ENCODE data around the gene GORASP1. TPM values are rescaled to one million over a fixed set of nuclear protein-coding genes. Genes with fewer than 3 reads are reported as not detected.

GORASP1 gene
- 70.2 TPM for polyA plus RNA-seq (ENCODE audit: insufficient read length)
- long read RNA-seq, donor 1, transcript GORASP1-201 (9 exons, 3,722 nt), result major isoform, 5 of 8 reads
- long read RNA-seq, donor 1, partial matches to known transcripts, result 0 of 8 reads
- long read RNA-seq, donor 1, other reads (novel, unspliced or antisense), result 0 of 8 reads
- long read RNA-seq, donor 2, partial matches to known transcripts, result 6 of 8 reads
- long read RNA-seq, donor 2, other reads (novel, unspliced or antisense), result 0 of 8 reads
- long read RNA-seq, donor 3, partial matches to known transcripts, result 0 of 4 reads
- long read RNA-seq, donor 3, other reads (novel, unspliced or antisense), result 0 of 4 reads
- long read RNA-seq, donor 4, partial matches to known transcripts, result 0 of 1 reads
- long read RNA-seq, donor 4, other reads (novel, unspliced or antisense), result 0 of 1 reads
- long read RNA-seq, donor 5, transcript GORASP1-201 (9 exons, 3,722 nt), result major isoform, 7 of 9 reads
- long read RNA-seq, donor 5, partial matches to known transcripts, result 0 of 9 reads
- long read RNA-seq, donor 5, other reads (novel, unspliced or antisense), result 0 of 9 reads
- long read RNA-seq, donor 6, partial matches to known transcripts, result 0 of 4 reads
- long read RNA-seq, donor 6, other reads (novel, unspliced or antisense), result 0 of 4 reads
- long read RNA-seq, donor 7, transcript GORASP1-201 (9 exons, 3,722 nt), result major isoform, 7 of 10 reads
- long read RNA-seq, donor 7, partial matches to known transcripts, result 0 of 10 reads
- long read RNA-seq, donor 7, other reads (novel, unspliced or antisense), result 0 of 10 reads
- long read RNA-seq, donor 8, partial matches to known transcripts, result 0 of 3 reads
- long read RNA-seq, donor 8, other reads (novel, unspliced or antisense), result 0 of 3 reads

DNA sequence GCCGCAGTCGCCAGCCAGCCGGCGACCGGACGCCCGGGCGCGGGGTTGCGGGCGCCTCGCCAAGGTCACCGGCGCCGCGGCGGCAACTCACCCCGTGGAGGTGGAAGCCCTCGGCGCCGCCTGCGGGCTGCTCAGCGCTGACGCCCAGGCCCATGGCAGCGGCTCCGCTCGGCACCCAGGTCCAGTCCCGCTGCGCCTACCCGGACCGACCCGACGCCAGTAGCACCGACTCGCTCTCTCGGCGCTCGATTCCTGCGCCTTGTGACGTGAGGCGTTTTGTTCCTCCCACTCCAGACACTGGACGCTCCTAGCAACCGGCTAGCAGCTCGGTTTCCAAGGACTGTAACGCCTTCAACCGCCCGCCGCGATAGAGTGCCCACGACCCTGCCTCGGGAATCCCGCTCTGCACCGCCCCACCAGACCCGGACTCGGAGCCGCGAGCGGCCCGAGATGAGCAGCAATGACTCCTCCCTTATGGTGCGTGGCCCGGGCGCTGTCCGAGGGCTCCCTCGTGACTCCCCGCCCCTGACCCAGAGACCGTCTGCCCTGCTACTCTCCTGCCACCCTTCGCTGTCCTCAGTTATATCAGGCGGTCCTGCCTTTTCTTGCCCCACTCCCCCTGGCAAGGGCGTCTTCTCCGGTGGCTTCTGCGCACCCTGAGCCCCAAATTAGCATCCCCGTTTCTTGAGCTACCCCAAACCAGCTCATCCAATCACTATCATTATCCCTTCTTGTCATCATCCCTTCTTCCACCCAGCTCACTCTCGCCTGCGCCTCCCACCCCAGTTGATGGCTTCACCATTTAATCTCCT lies at the start of gene GORASP1, which contains the start of gene TTC21A:
GORASP1 (minus strand) TSS at position 240 of the 812 bp plus-strand sequence; CDS start at position 154, 86 bp downstream.
TTC21A (plus strand) TSS at position 293 of the 812 bp plus-strand sequence; CDS start at position 451, 158 bp downstream.
- peak; percentile 92 for DNase-seq

- DNase-seq, result no peak
Observed at GRCh38 chr3:39156421-39156820, 49.0 kb upstream of the GORASP1 start.

DNA sequence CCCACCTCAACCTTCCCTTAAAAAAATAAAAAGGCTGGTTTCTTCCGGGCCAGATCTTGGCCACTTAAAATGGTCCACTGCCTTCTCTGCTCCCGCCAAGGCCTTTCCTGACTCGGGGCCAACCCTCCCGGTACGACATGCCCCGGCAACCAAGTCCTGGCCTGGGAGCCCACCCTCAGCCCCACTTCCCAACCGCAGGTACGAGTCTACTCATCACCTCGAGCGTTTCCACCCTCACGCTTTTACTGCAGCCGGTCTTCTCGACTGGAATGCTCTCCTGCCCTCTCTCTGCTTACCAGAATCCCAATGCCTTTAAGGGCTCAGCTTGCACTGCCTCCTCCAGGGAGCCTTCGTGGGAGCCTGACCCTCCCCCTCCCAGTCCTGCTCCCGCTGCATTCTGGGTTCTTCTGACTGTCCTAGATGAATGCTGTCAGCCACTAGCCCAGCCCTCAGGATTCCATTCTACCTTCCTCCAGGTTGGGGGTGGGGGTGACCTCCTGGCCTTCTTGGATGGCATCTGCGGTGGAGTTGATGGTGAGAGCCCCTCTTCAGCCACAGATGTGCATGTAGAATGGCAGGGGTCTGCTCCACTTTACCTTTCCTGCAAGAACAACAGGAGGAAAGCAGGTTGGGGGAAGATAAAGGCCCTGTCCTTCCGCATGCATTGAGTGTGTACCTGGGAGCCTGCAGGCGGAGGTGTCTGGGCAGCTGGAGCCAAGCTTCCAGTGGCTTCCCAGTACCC lies 47.0 kb upstream of the GORASP1 start:
- no peak for DNase-seq

GRCh38 chr3:39153977-39154279 lies 46.5 kb upstream of the GORASP1 start:
- DNase-seq, result no peak

DNA sequence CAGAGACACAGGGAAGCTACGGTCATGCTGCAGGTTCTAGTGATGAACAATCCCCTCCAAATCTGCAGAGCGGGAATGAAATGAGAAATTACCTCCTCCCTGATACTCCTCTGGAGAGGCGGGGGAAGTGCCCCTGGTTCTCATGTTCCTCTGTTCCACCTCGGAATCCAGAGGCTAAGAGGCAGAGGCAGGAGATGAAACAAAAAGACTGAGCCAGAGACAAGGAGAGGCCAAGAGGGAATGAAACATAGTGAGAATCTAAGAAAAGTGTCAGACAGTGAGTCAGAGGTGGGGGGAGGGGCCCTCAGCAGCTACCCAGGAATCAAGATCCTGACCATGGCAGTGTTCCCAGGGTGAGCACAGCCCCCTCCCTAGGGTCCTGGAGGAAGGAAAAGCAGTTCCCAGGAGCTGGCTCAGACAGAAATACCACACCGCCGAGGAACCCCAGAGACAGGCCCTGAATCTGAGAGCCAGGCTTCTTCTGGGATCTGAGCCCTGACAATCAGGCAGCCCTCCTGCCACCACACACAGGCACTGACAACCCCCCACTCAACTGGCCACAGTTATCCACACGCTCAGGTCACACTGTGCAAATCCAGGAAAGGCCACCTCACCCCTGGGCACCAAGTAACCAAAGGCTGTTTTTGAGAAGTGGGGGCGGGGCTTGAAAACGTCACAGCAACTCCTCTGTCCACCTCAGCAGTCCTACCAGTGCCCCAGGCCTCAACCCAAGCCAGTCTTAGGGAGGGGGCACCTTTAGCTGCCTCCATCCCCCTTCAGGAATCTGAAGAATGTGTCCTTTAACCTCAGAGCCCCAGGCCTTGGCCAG lies 43.6 kb upstream of the GORASP1 start:
- no peak for DNase-seq

- DNase-seq, result no peak
Observed at GRCh38 chr3:39150148-39150802, 42.8 kb upstream of the GORASP1 start.

GRCh38 chr3:39149498-39150147 lies 42.2 kb upstream of the GORASP1 start:
- no peak for DNase-seq

GRCh38 chr3:39149059-39149455 lies 41.6 kb upstream of the GORASP1 start:
- DNase-seq, result no peak

DNA sequence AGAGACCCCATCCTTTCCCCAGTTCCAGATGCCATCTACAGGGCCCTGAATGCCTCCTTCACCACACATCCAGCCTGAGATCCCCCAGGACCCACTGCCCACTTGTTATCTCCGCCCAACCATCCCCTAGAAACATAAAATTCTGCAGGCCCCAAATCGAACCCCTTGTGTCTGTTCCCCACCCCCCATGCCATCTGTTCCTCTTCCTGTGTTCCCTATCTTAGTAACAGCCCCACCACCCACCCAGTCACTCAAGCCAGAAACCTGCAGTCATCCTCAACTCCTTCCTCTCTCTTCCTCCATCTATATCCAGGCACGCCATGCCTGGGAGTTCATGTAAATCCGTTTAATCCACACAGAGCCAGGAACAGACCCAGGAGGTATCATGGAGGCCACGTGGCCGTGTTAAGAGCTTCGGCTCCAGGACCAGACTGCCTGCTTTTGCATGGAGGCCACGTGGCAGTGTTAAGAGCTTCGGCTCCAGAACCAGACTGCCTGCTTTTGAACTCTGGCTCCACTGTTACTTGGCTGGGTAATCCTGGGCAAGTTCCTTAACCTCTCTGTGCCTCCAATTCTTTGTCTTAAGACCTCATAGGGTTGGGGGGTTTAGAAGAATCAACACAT lies 41.1 kb upstream of the GORASP1 start:
- DNase-seq, result no peak

DNA sequence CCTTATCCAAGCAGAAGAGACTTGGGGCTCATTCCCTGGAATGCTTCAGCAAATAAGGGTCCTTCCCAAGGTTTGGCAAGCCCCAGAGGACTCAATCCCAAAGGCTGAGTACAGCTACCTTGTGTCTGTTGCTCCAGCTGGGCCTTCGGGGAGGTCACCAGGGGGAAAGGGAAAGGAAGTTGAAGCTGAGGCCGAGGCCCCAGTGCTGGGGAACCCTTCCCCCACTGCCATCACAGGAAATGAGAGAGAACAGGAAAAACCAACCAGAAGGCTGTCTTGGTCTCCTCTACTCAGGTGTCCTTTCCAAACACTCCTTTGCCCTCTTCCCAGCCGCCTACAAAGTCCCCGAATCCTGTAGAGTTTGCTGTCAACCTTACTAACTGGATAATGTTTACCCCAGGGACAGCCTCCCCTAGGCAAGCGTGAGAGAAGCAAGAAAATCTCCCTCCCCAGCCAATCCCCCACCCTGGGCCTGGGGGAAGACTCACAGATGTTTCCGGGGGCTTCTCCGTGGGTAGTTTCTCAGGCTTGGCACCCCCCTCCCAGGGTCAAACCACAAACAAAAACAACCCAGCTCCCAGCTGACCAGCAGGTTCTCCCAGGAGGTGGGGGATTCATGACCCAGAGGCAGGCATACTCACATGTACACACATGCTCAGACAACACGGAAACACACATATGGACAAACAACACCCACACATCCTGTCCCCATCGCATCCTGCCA lies 40.4 kb upstream of the GORASP1 start:
- DNase-seq, result no peak

DNA sequence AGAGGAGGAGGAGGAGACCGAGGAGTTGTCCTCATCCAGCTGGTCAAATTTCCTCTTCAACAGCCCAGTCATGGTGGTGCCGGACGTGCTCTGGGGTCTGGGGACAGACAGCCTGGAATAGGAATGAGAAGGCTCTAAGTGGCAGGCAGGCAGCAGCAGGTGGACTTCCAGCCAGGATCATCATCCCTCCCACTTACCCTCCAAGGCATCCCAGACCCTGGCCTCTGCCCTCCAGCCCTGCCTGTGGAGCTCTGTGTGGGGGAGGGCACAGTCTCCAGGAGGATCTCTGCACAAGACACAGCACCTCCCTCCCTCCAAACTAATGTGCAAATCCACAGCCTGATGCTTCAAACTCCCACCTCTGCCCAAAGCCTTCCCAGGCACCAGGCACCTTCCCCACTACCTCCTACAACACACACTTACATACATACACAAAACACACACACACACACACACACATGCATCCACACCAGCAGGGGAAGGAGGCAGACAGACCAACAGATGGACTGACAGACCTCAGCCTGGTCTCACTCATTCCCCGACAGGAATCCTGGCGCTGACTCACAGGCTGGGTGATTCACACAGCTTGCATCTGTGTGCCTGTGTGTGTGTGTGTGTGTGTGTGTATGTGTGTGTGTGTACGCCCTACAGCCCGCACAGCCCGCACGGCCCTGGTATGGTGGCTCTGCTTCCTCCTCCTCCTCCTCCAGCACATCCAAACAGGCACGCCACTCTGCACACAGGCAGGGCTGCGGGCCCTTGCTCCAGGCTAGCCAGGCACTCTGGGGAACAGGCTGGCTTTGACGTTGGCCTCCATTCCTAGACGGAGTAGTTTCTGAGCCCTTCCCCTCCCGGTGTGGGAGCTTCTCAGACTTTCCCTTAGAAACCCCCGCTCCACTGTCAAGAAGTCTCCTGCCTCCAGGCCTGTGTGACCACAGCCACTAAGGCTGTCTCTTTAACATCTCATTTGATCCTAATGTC lies 39.5 kb upstream of the GORASP1 start:
- no peak for DNase-seq

- no peak for DNase-seq
Observed at GRCh38 chr3:39146083-39146501, 38.7 kb upstream of the GORASP1 start.

DNA sequence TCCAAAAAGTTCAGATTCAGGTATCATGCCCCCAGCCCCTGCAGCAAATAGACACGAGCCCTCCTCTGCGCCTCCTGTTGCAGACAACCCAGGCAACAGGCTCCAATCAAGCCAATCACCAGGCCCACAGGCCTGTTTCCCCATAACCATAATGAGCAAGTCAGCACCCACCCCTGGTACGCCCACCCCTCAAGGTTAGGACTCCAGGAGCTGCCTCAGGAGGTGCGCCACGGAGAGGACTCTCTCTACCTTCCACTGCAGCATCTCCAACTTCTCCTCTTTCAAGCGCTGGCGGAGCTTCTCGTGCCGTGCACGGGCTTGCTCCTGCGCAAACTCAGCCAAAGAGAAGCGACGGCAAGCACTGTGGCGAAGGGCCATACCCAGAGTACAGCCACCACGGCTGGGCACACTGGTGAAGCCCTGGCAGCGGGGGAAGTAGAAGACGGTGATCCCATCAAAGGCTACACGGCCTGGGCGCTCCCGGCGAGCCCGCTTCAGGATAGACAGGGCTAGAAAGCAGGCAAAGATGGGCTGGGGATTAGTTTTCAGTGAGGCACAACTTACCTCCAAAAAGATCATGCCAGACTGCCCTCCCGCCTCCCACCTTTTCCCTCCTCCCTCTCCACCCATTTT lies 37.4 kb upstream of the GORASP1 start:
- DNase-seq, result no peak

- no peak for DNase-seq
Observed at GRCh38 chr3:39144095-39144747, 36.8 kb upstream of the GORASP1 start.

DNA sequence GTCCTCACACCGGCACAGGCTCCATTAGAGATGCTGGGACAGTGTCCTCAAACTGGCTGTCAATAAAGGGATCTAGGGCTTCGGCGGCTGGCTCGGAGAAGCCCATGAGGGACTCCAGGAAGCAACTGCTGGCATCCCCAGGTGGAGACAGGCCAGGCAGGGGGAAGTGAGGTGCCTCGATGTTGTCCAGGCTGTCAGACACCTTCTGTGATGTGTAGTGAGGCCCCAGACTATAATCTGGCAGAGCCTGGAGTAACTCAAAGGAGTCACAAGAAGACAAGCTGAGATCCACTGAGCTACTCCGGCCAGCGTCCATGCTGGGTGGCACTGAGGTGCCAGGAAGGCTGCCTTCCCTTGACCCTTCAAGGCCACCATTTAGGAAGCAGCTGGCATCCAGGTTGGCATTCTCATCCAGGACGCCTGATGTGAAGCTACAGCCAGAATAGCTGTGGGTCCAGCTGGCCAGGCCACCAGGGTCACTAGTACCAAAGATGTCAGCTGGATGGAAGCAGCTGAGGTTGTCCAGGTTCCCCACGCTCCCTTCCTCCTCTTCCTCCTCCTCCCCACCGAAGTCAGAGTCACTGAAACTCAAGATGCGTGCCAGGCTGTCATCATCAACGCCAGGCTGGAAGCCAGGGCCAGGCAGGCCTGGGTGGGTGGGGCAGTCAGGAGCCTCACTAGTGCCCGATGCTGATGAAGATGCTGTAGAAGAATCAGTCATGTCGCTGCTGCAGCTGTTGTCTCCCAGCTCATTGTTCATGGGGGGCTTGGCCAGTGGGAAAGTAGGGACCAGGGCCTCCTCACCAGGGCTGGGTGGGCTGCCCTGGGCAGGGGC lies 35.8 kb upstream of the GORASP1 start:
- no peak for DNase-seq

Measured in left kidney (tissue), 8 donors.